Panc1 (cell line): ENCODE results near the gene KCTD1. TPM values are rescaled to one million over a fixed set of nuclear protein-coding genes. Genes with fewer than 3 reads are reported as not detected.
A peak's percentile ranks its signal among the peaks of the same experiment; 100 is the strongest.

ENCODE experiments used
- ATAC-seq: fragments of 200-7000 bp; cut with Tn5 transposase; 2 replicates; pipeline ENCODE4 v1.9.1; 2020; ENCODE audit warnings: mild to moderate bottlenecking, moderate library complexity
- BruUV-seq: library from RNA; stranded (reverse); fragments of 400-500 nt; replicated peaks from 2 replicates; lab custom pipeline; 2021; lab: Mats Ljungman, UMichigan
- CTCF ChIA-PET: fragments of 300-600 bp; sonication (Branson Sonifier 250); formaldehyde crosslinking; loops from one replicate; lab custom pipeline; 2022; ENCODE audit warnings: antibody characterized with exemption; lab: Charles Lee
- POLR2A ChIA-PET: fragments of 300-600 bp; sonication (Branson Sonifier 250); formaldehyde crosslinking; loops from one replicate; lab custom pipeline; 2022; ENCODE audit warnings: antibody characterized with exemption; lab: Charles Lee
- DNase-seq: peaks from one replicate; pipeline ENCODE4 v3.0.0-alpha.2; 2010; ENCODE audit warnings: low read depth, low spot score
- H3K27ac ChIP-seq: 2 replicates; pipeline ENCODE4 v1.5.1; 2011; ENCODE audit warnings: mild to moderate bottlenecking, low read length, inconsistent platforms
- H3K27me3 ChIP-seq: fragments of 200-500 bp; sonication (Bioruptor generic); 2 replicates; pipeline ENCODE4 v1.6.0; 2014; ENCODE audit warnings: low read length, inconsistent platforms; ENCODE audit not compliant: control insufficient read depth, insufficient read depth
- H3K36me3 ChIP-seq: fragments of 200-500 bp; sonication (Bioruptor generic); 2 replicates; pipeline ENCODE4 v1.5.1; 2014; ENCODE audit warnings: inconsistent platforms, mild to moderate bottlenecking, low read length, moderate library complexity; ENCODE audit not compliant: control insufficient read depth, insufficient read depth
- H3K4me1 ChIP-seq: 2 replicates; pipeline ENCODE4 v1.5.1; 2011; ENCODE audit warnings: inconsistent platforms, mild to moderate bottlenecking, low read length, moderate library complexity; ENCODE audit not compliant: control insufficient read depth, insufficient read depth
- H3K4me3 ChIP-seq, 2 experiments: 2 replicates each; pipeline ENCODE4 v1.5.1; 2011 to 2012; ENCODE audit warnings: low read depth in 2 of 2, low read length in 2 of 2, mild to moderate bottlenecking in 2 of 2, inconsistent platforms in 1 of 2, moderate library complexity in 1 of 2
- H3K9me3 ChIP-seq: fragments of 200-500 bp; sonication (Bioruptor generic); 2 replicates; pipeline ENCODE4 v1.5.1; 2014; ENCODE audit warnings: low read depth, mild to moderate bottlenecking, inconsistent platforms, low read length, moderate library complexity; ENCODE audit not compliant: control insufficient read depth, insufficient read depth
- POLR2AphosphoS5 ChIP-seq: IDR thresholded peaks from 2 replicates; pipeline ENCODE4 v1.6.1; 2012; ENCODE audit warnings: mild to moderate bottlenecking, low read depth, low read length, moderate library complexity
- SIN3A ChIP-seq: IDR thresholded peaks from 2 replicates; pipeline ENCODE4 v1.6.1; 2012; ENCODE audit warnings: low read depth, mild to moderate bottlenecking, low read length, moderate library complexity, borderline replicate concordance; ENCODE audit not compliant: insufficient read depth
- TCF7L2 ChIP-seq: IDR thresholded peaks from 2 replicates; pipeline ENCODE4 v1.6.1; 2011; ENCODE audit warnings: mild to moderate bottlenecking, low read depth, low read length, inconsistent platforms
- in situ Hi-C: cut with HindIII; loops from 2 replicates; pipeline ENCODE4 v1.10.0; 2016; ENCODE audit warnings: low sequenced_read_pairs, low pct_unique_long_range_greater_than_20kb
- intact Hi-C: fragments of 100-400 bp; cut with micrococcal nuclease; formaldehyde crosslinking; loops from one replicate; pipeline ENCODE4 v1.10.0; 2022; ENCODE audit not compliant: unreplicated experiment
- total RNA-seq: library from RNA; stranded (reverse); gene quantifications from one replicate; pipeline ENCODE4 v1.2.1, GENCODE V29; 2021; ENCODE audit not compliant: unreplicated experiment
- TF ChIP-seq, protein P1 (sequence below): fragments of 450-650 bp; IDR thresholded peaks from 2 replicates; pipeline ENCODE4 v1.5.1; 2017; ENCODE audit warnings: mild to moderate bottlenecking
- TF ChIP-seq, protein P2 (sequence below), 2 experiments: IDR thresholded peaks; 2 replicates each; pipeline ENCODE4 v1.6.1; 2011 to 2012; ENCODE audit warnings: low read depth in 2 of 2, control low read depth in 1 of 2, low read length in 1 of 2, mild to moderate bottlenecking in 1 of 2, moderate library complexity in 1 of 2; ENCODE audit not compliant: insufficient read depth in 1 of 2

Gene KCTD1
- total RNA-seq, 1 experiment from 2014 or later, result 34.4 TPM

DNA sequence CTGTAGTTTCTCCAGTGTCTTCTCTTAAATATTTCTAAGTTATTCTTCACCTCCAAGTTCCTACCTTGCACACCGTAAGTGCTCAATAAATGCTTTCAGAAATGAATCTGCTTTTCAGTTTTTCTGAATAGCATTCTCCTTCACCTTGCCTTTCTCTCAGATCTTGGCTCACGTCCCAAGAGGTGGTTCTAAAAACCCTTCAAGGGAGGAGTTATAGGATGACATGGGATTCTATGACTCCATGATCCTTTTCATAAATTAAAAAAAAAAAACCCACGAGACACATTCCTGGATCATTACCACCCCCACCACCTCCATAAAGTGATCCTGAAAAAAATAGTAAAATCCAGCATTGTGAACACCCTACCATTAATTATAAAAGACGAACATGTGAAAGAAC, 11.7 kb downstream of the KCTD1 start:
- Histone ChIP-seq H3K4me3 (no peak overlapping the region), H3K27ac (peak overlapping the region; percentile 63), H3K9me3 (no peaks in the 10 kb centered on the region), H3K4me1 (peaks cover 41% of the 10 kb centered on the region), H3K27me3 (no peaks in the 10 kb centered on the region), H3K36me3 (peaks cover 2% of the 10 kb centered on the region; the same call in 1 of the 2 replicates)
- CTCF ChIA-PET, result no interaction called here
- ATAC-seq, result no peak
- TF ChIP-seq POLR2AphosphoS5, result no peak
- TF ChIP-seq SIN3A, result no peak
- TF ChIP-seq, protein P1, sequence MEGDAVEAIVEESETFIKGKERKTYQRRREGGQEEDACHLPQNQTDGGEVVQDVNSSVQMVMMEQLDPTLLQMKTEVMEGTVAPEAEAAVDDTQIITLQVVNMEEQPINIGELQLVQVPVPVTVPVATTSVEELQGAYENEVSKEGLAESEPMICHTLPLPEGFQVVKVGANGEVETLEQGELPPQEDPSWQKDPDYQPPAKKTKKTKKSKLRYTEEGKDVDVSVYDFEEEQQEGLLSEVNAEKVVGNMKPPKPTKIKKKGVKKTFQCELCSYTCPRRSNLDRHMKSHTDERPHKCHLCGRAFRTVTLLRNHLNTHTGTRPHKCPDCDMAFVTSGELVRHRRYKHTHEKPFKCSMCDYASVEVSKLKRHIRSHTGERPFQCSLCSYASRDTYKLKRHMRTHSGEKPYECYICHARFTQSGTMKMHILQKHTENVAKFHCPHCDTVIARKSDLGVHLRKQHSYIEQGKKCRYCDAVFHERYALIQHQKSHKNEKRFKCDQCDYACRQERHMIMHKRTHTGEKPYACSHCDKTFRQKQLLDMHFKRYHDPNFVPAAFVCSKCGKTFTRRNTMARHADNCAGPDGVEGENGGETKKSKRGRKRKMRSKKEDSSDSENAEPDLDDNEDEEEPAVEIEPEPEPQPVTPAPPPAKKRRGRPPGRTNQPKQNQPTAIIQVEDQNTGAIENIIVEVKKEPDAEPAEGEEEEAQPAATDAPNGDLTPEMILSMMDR, result no peak
- no peak for TF ChIP-seq TCF7L2
- TF ChIP-seq, protein P2, sequence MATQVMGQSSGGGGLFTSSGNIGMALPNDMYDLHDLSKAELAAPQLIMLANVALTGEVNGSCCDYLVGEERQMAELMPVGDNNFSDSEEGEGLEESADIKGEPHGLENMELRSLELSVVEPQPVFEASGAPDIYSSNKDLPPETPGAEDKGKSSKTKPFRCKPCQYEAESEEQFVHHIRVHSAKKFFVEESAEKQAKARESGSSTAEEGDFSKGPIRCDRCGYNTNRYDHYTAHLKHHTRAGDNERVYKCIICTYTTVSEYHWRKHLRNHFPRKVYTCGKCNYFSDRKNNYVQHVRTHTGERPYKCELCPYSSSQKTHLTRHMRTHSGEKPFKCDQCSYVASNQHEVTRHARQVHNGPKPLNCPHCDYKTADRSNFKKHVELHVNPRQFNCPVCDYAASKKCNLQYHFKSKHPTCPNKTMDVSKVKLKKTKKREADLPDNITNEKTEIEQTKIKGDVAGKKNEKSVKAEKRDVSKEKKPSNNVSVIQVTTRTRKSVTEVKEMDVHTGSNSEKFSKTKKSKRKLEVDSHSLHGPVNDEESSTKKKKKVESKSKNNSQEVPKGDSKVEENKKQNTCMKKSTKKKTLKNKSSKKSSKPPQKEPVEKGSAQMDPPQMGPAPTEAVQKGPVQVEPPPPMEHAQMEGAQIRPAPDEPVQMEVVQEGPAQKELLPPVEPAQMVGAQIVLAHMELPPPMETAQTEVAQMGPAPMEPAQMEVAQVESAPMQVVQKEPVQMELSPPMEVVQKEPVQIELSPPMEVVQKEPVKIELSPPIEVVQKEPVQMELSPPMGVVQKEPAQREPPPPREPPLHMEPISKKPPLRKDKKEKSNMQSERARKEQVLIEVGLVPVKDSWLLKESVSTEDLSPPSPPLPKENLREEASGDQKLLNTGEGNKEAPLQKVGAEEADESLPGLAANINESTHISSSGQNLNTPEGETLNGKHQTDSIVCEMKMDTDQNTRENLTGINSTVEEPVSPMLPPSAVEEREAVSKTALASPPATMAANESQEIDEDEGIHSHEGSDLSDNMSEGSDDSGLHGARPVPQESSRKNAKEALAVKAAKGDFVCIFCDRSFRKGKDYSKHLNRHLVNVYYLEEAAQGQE (IDR thresholded peaks at IDR 0.05; ENCODE audit: insufficient read depth in 1 of 2, low read depth in 2 of 2, low read length in 1 of 2), result no peak
- no peak for DNase-seq
- BruUV-seq, result no TSS peak
- intact Hi-C loops (no loop called here), in situ Hi-C loops (no loop called here)
- POLR2A ChIA-PET, result no interaction called here

DNA sequence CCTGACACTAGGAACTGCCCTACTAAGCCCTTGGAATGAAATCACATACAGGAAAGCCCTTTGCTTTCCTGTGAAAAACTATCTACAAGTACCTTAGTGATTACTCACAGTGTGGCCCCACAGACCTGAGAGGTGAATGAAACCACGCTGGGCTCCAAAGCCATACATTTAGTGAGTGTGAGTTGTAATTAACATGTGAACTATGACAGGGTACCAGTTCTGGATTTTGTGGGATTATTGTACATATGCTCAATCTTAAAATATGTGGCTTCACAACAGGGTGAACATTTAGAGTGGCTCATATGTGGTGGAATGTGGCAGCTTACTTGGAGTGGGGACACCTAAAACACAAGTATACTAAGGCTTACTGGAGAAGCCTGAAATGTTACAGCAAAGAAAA, 12.3 kb downstream of the KCTD1 start:
- Histone ChIP-seq H3K27ac (peak overlapping the region; percentile 63), H3K36me3 (peaks cover 2% of the 10 kb centered on the region; the same call in 1 of the 2 replicates), H3K27me3 (no peaks in the 10 kb centered on the region), H3K4me3 (no peak overlapping the region), H3K9me3 (no peaks in the 10 kb centered on the region), H3K4me1 (peaks cover 38% of the 10 kb centered on the region)
- ChIA-PET POLR2A (no interaction called here), CTCF (no interaction called here)
- no TSS peak for BruUV-seq
- TF ChIP-seq, protein P2 (IDR thresholded peaks at IDR 0.05; ENCODE audit: insufficient read depth in 1 of 2, low read depth in 2 of 2, low read length in 1 of 2), result no peak
- TF ChIP-seq, protein P1, result no peak
- TF ChIP-seq POLR2AphosphoS5 (no peak), SIN3A (no peak), TCF7L2 (no peak)
- in situ Hi-C loops, result no loop called here
- ATAC-seq, result peak; percentile 47; the same call in 1 of the 2 replicates
- no peak for DNase-seq
- intact Hi-C loops, result no loop called here
